Psoas muscle (tissue), 8 donors: ENCODE data around the gene NTRK3. TPM values are rescaled to one million over a fixed set of nuclear protein-coding genes. Genes with fewer than 3 reads are reported as not detected.

Source experiments
- ATAC-seq, 4 donors: fragments of 200-7000 bp; cut with Tn5 transposase; one replicate each; pipeline ENCODE4 v1.9.1; 2020; ENCODE audit warnings: moderate library complexity in 3 of 4, mild to moderate bottlenecking in 2 of 4
- DNase-seq, 2 donors: peaks; one replicate each; pipeline ENCODE4 v3.0.0-alpha.2; 2020
- H3K27ac ChIP-seq: fragments of 200-600 bp; one replicate; pipeline ENCODE4 v1.8.0; 2022
- H3K27me3 ChIP-seq, 3 donors: fragments of 200-600 bp in 1 of 3; one replicate each; pipeline versions ENCODE4 v1.6.1 to v1.8.0; 2013 to 2022; ENCODE audit warnings: low read length in 2 of 3, mild to moderate bottlenecking in 2 of 3, moderate library complexity in 1 of 3; ENCODE audit not compliant: insufficient read depth in 3 of 3
- H3K36me3 ChIP-seq, 2 donors: fragments of 200-600 bp in 1 of 2; one replicate each; pipeline versions ENCODE4 v1.6.1 to v1.8.0; 2013 to 2022; ENCODE audit warnings: low read depth in 1 of 2, mild to moderate bottlenecking in 1 of 2, moderate library complexity in 1 of 2; ENCODE audit not compliant: insufficient read depth in 1 of 2
- H3K4me1 ChIP-seq: fragments of 200-600 bp; one replicate; pipeline ENCODE4 v1.8.0; 2022
- H3K4me3 ChIP-seq: fragments of 200-600 bp; one replicate; pipeline ENCODE4 v1.8.0; 2022; ENCODE audit warnings: mild to moderate bottlenecking
- H3K9me3 ChIP-seq: fragments of 200-600 bp; one replicate; pipeline ENCODE4 v1.8.0; 2022
- CTCF ChIP-seq: fragments of 200-600 bp; IDR thresholded peaks from one replicate; pipeline ENCODE4 v1.8.0; 2022; ENCODE audit warnings: antibody characterized with exemption
- WGBS, 3 donors: extraction: QIAGEN DNeasy Blood & Tissue Kit; methylation state at CpG; one replicate each; pipeline versions ENCODE4 v1.1.6 to v1.1.7; 2013; 5-methylcytosine and 5-hydroxymethylcytosine counted together
- intact Hi-C, 2 donors: fragments of 100-400 bp; cut with DNase I; formaldehyde crosslinking; loops; one replicate each; pipeline versions ENCODE4 v1.11.0 to v1.14.2; 2022
- polyA plus RNA-seq, 3 donors: library from polyadenylated mRNA; stranded (reverse); fragments of 200-250 nt; gene quantifications; one replicate each; pipeline ENCODE4 v1.2.3, GENCODE V29; 2013
- total RNA-seq, 4 donors: library from RNA; stranded (reverse); fragmentation: NEBNext Ultra II Directional in 2 of 4; extraction: Animal tissue kit (Norgen Biotek cat#: 25700) in 2 of 4; gene quantifications; one replicate each; pipeline versions ENCODE4 v1.2.1 to v1.2.4, GENCODE V29; 2021 to 2023
- donor health status: healthy with polysubstance abuse.
- donor health status: DM: no; HTN: no; CAD: no; lungs with moderate emphysema.
- donor health status: Bipolar disorder and iron deficiency.
- donor health status: healthy.
- donor health status: DM: yes; HTN: yes; CAD: no.
- donor health status: DM: no; HTN: no; CAD: no.
- donor health status: DM: no; HTN: no; CAD: no.
- donor health status: DM: yes; HTN: yes; CAD: no.

The NTRK3 gene
- total and polyA plus RNA-seq, 7 donors: 0.17 to 1.7 (median 0.57) TPM

GRCh38 chr15:88241060-88241459, 15.5 kb downstream of the NTRK3 start:
- DNase-seq (no peak), ATAC-seq (no peak)
- H3K4me3 ChIP-seq: no peak overlapping the region
- TF ChIP-seq CTCF: no peak
- H3K9me3 ChIP-seq: no peaks in the 10 kb centered on the region
- H3K4me1 ChIP-seq: no peaks in the 10 kb centered on the region
- WGBS, 3 donors: 70 to 72% (median 70%) methylated on average over 5 of the region's 5 CpGs
- intact Hi-C loops: loop anchor here in 1 of 2 donors (10.0 kb wide), 2 partner anchors 366 to 1326 kb away; no protein-coding TSS in a partner anchor
- no peaks in the 10 kb centered on the region for H3K36me3 ChIP-seq
- H3K27ac ChIP-seq: no peak overlapping the region
- H3K27me3 ChIP-seq: no peaks in the 10 kb centered on the region

GRCh38 chr15:88239594-88239993, 16.9 kb downstream of the NTRK3 start:
- H3K27ac ChIP-seq: no peak overlapping the region
- no peaks in the 10 kb centered on the region for H3K27me3 ChIP-seq
- no peak for ATAC-seq
- intact Hi-C loops: no loop called here
- no peak for DNase-seq
- H3K4me3 ChIP-seq: no peak overlapping the region
- H3K36me3 ChIP-seq: no peaks in the 10 kb centered on the region
- no peaks in the 10 kb centered on the region for H3K4me1 ChIP-seq
- no peak for TF ChIP-seq CTCF
- H3K9me3 ChIP-seq: no peaks in the 10 kb centered on the region
- WGBS, 3 donors: 86 to 89% (median 87%) methylated on average over 9 of the region's 9 CpGs

- intact Hi-C loops: no loop called here
- Histone ChIP-seq H3K36me3 (no peaks in the 10 kb centered on the region), H3K27ac (no peak overlapping the region), H3K9me3 (no peaks in the 10 kb centered on the region), H3K4me3 (no peak overlapping the region), H3K4me1 (no peaks in the 10 kb centered on the region), H3K27me3 (no peaks in the 10 kb centered on the region)
- ATAC-seq (no peak), DNase-seq (no peak)
- 63 to 66% (median 65%) methylated on average over 8 of the region's 8 CpGs for WGBS, 3 donors
- TF ChIP-seq CTCF: no peak
These were observed 17.7 kb downstream of the NTRK3 start for GRCh38 chr15:88238618-88239430.

- Histone ChIP-seq H3K4me3 (no peak overlapping the region), H3K9me3 (no peaks in the 10 kb centered on the region), H3K27ac (no peak overlapping the region), H3K27me3 (no peaks in the 10 kb centered on the region), H3K36me3 (no peaks in the 10 kb centered on the region), H3K4me1 (no peaks in the 10 kb centered on the region)
- no peak for TF ChIP-seq CTCF
- DNase-seq: no peak
- ATAC-seq: no peak
- intact Hi-C loops: no loop called here
- 87 to 93% (median 88%) methylated on average over 8 of the region's 8 CpGs for WGBS, 3 donors
These were observed 21.8 kb downstream of the NTRK3 start for GRCh38 chr15:88234711-88235110.
